ENCODE data around the gene USP40. TPM values are rescaled to one million over a fixed set of nuclear protein-coding genes. Genes with fewer than 3 reads are reported as not detected.

The USP40 gene
- total RNA-seq, 1 experiment from 2014 or later = 127 TPM

DNA sequence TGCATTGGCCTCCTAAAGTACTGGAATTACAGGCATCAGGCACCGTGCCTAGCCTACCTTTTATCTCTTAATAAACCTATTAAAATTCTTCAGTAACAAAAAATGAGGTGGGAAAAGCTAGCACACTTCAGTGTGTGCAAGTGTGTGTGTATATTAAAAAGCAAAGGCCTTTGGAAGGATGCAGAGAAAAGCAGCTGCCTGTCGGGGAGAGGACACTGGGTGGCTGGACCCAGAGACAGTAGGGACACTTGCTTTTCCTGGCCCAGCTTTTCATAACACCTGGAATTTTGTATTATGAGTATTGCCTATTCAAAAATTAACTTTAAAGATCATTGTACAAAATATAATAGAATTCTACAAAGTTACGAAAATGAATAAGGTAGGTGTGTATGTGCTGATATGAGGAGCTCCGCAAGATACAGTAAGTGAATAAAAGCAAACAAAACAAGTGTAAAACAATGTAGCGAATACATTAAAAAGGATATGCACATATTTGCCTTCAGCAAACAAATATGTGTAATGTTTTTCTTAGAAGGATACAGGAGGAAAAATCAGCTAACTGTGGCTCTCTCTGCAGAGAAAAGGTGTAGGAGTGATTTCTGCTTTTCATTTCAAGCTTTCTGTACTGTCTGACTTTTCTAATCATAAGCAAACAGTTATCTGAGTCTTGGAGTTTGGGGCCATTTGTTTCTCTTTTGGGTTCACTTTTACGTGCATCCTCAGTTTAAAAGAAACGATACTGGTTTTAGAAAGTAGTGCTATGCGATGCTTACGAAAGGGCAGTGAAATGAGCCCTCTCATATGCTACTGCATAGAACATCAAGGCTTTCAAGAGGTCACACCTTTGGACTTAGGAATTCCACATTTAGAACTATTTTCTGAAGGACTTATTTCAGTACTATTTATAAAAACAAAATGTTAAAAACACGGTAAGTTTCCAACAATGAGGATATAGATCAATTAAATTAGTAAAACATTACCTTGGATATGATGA is 70.8 kb downstream of the USP40 start:
- H2AFZ ChIP-seq = no peak overlapping the region
- ChIA-PET POLR2A (ENCODE audit: unreplicated experiment) (interaction anchor here (0.7 kb wide), 1 partner anchor 435 kb away, joined by 6 read pairs; no protein-coding TSS in a partner anchor), CTCF (no interaction called here)
- H3K9me2 ChIP-seq (ENCODE audit: insufficient read depth) = no peaks in the 10 kb centered on the region
- H3K4me2 ChIP-seq = no peak overlapping the region
- peaks cover 3% of the 10 kb centered on the region; the same call in 1 of the 2 replicates for H3K4me1 ChIP-seq (replicated peaks; ENCODE audit: insufficient read depth)
- no peak overlapping the region for H3K4me3 ChIP-seq
- BruUV-seq (replicated peaks) = no TSS peak
- H4K20me1 ChIP-seq (ENCODE audit: insufficient read depth) = no peaks in the 10 kb centered on the region
- TF ChIP-seq CTCF (conservative IDR thresholded peaks at IDR 0.05) (no peak), EZH2 (IDR thresholded peaks at IDR 0.05; ENCODE audit: low read depth) (no peak)
- peaks cover 62% of the 10 kb centered on the region for H3K36me3 ChIP-seq (ENCODE audit: low read depth)
- H3K27me3 ChIP-seq (ENCODE audit: insufficient read depth, low read depth) = no peaks in the 10 kb centered on the region
- DNase-seq = no peak
- H3K9me3 ChIP-seq (ENCODE audit: insufficient read depth, low read depth) = no peaks in the 10 kb centered on the region
- no peak overlapping the region for H3K27ac ChIP-seq
- intact Hi-C loops (cut with micrococcal nuclease; ENCODE audit: unreplicated experiment) = no loop called here
- H3F3A ChIP-seq (ENCODE audit: insufficient read depth, low read depth) = peaks cover 10% of the 10 kb centered on the region; the same call in 1 of the 2 replicates
- H3K79me2 ChIP-seq (ENCODE audit: low read depth) = no peaks in the 10 kb centered on the region

GRCh38 chr2:233492751-233493150 is 73.8 kb downstream of the USP40 start:
- peaks cover 30% of the 10 kb centered on the region for H3K4me1 ChIP-seq (replicated peaks; ENCODE audit: insufficient read depth)
- DNase-seq = no peak
- H3K36me3 ChIP-seq (ENCODE audit: low read depth) = peaks cover 56% of the 10 kb centered on the region
- BruUV-seq (replicated peaks) = no TSS peak
- no peak overlapping the region for H3K4me2 ChIP-seq
- no peaks in the 10 kb centered on the region for H4K20me1 ChIP-seq (ENCODE audit: insufficient read depth)
- ChIA-PET CTCF (no interaction called here), POLR2A (ENCODE audit: unreplicated experiment) (interaction anchor here (0.6 kb wide), 1 partner anchor 203 kb away, joined by 11 read pairs; no protein-coding TSS in a partner anchor)
- intact Hi-C loops (cut with micrococcal nuclease; ENCODE audit: unreplicated experiment) = no loop called here
- no peak overlapping the region for H3K27ac ChIP-seq
- peaks cover 33% of the 10 kb centered on the region for H3F3A ChIP-seq (ENCODE audit: insufficient read depth, low read depth)
- H3K79me2 ChIP-seq (ENCODE audit: low read depth) = no peaks in the 10 kb centered on the region
- H3K9me2 ChIP-seq (ENCODE audit: insufficient read depth) = no peaks in the 10 kb centered on the region
- no peak overlapping the region for H3K4me3 ChIP-seq
- H3K27me3 ChIP-seq (ENCODE audit: insufficient read depth, low read depth) = no peaks in the 10 kb centered on the region
- H2AFZ ChIP-seq = no peak overlapping the region
- TF ChIP-seq EZH2 (IDR thresholded peaks at IDR 0.05; ENCODE audit: low read depth) = no peak
- no peak for TF ChIP-seq CTCF (conservative IDR thresholded peaks at IDR 0.05)
- no peaks in the 10 kb centered on the region for H3K9me3 ChIP-seq (ENCODE audit: insufficient read depth, low read depth)

- intact Hi-C loops (cut with micrococcal nuclease; ENCODE audit: unreplicated experiment) = no loop called here
- TF ChIP-seq CTCF (conservative IDR thresholded peaks at IDR 0.05) (no peak), EZH2 (IDR thresholded peaks at IDR 0.05; ENCODE audit: low read depth) (no peak)
- Histone ChIP-seq H3K27me3 (ENCODE audit: insufficient read depth, low read depth) (no peaks in the 10 kb centered on the region), H3K4me2 (no peak overlapping the region), H3K79me2 (ENCODE audit: low read depth) (no peaks in the 10 kb centered on the region), H3K36me3 (ENCODE audit: low read depth) (peaks cover 56% of the 10 kb centered on the region), H4K20me1 (ENCODE audit: insufficient read depth) (no peaks in the 10 kb centered on the region), H3K9me2 (ENCODE audit: insufficient read depth) (no peaks in the 10 kb centered on the region), H3F3A (ENCODE audit: insufficient read depth, low read depth) (peaks cover 40% of the 10 kb centered on the region), H2AFZ (no peak overlapping the region), H3K9me3 (ENCODE audit: insufficient read depth, low read depth) (no peaks in the 10 kb centered on the region), H3K27ac (no peak overlapping the region), H3K4me1 (replicated peaks; ENCODE audit: insufficient read depth) (peaks cover 35% of the 10 kb centered on the region), H3K4me3 (no peak overlapping the region)
- no TSS peak for BruUV-seq (replicated peaks)
- CTCF ChIA-PET = no interaction called here
- DNase-seq = no peak
- POLR2A ChIA-PET (ENCODE audit: unreplicated experiment) = interaction anchor here (0.6 kb wide), 1 partner anchor 199 kb away, joined by 5 read pairs; no protein-coding TSS in a partner anchor
These were observed 74.5 kb downstream of the USP40 start for GRCh38 chr2:233492078-233492477.

Data from PC-9 (cell line).